ENCODE measurements around the gene MTA1.

Gene MTA1

DNA sequence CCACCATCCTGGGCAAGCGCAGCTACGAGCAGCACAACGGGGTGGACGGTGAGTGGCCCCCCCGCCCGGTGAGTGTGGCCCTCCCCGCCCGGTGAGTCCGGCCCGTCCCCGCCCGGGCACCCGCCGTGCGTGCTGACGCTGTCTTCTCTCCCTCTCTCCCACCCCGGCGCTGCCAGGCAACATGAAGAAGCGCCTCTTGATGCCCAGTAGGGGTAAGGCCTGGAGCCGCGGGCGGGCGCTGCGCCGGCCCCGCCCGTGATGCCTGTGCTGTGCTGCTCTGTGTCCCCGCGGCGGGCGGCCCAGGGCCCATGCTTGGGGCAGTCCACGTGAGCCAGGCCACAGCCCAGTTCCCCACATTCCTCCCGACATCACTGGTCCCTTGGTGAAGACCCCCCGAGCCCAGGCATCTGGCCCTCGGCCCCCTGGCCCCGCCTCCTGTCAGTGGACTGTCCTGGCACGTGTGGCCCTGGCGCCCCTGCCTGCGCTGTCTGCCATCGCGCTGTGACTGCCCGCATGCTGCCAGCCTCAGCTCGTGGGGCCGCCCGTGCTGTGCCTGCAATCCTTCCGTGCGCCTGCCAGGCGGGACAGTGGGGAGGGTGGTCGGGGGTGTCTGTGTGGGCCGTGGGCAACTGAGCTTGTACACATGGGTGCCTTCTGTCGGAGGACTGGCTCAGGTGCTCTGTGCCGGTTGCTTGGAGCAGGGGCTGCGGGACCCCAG is 47.1 kb downstream of the MTA1 start:
- H3K27me3 ChIP-seq (replicated peaks; ENCODE audit: control insufficient read depth, insufficient read depth, low read length) = no peaks in the 10 kb centered on the region
- H3K4me1 ChIP-seq (ENCODE audit: control insufficient read depth, insufficient read depth, low read length) = no peaks in the 10 kb centered on the region
- no peak overlapping the region for H3K9ac ChIP-seq (ENCODE audit: low read length)
- no peak overlapping the region for H3K4me3 ChIP-seq (ENCODE audit: low read length)
- H3K36me3 ChIP-seq (ENCODE audit: control insufficient read depth, insufficient read depth, low read length, severe bottlenecking) = peaks cover 34% of the 10 kb centered on the region
- H3K9me3 ChIP-seq (ENCODE audit: control insufficient read depth, low read length) = no peaks in the 10 kb centered on the region
- DNase-seq (ENCODE audit: low read depth) = no peak

GRCh38 chr14:105467249-105467941 is 47.8 kb downstream of the MTA1 start:
- Histone ChIP-seq H3K36me3 (ENCODE audit: control insufficient read depth, insufficient read depth, low read length, severe bottlenecking) (peaks cover 34% of the 10 kb centered on the region), H3K27me3 (replicated peaks; ENCODE audit: control insufficient read depth, insufficient read depth, low read length) (no peaks in the 10 kb centered on the region), H3K9me3 (ENCODE audit: control insufficient read depth, low read length) (no peaks in the 10 kb centered on the region), H3K4me3 (ENCODE audit: low read length) (no peak overlapping the region), H3K4me1 (ENCODE audit: control insufficient read depth, insufficient read depth, low read length) (no peaks in the 10 kb centered on the region), H3K9ac (ENCODE audit: low read length) (no peak overlapping the region)
- no peak for DNase-seq (ENCODE audit: low read depth)

DNA sequence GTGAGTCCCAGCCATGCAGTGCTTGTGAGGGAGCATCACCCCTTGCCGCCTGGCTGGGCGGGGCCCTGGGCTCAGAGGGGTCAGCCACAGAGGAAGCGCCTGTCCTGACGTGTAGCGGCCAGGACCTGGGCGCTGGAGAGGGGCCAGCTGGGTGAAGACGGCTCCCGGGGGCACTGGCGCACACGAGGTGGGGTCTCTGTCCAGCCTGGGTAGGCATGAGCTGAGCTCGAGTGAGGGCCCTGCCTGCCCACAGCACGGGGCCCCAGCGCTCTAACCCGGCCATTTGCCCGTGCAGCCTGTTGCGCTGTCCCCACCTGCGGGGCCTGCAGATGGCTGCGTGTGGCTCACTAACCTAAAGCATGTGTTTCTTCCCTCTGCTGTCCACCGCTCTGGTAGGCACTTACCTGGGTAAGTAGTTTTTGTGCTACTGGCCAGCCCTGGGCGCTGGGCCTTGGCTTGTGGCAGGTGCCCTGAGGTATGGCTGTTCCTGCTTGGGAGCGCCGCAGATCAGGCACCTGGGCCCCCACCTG is 48.4 kb downstream of the MTA1 start:
- H3K36me3 ChIP-seq (ENCODE audit: control insufficient read depth, insufficient read depth, low read length, severe bottlenecking) = peaks cover 34% of the 10 kb centered on the region
- no peaks in the 10 kb centered on the region for H3K4me1 ChIP-seq (ENCODE audit: control insufficient read depth, insufficient read depth, low read length)
- no peak overlapping the region for H3K9ac ChIP-seq (ENCODE audit: low read length)
- H3K9me3 ChIP-seq (ENCODE audit: control insufficient read depth, low read length) = no peaks in the 10 kb centered on the region
- H3K27me3 ChIP-seq (replicated peaks; ENCODE audit: control insufficient read depth, insufficient read depth, low read length) = no peaks in the 10 kb centered on the region
- H3K4me3 ChIP-seq (ENCODE audit: low read length) = no peak overlapping the region
- DNase-seq (ENCODE audit: low read depth) = no peak

- H3K4me3 ChIP-seq (ENCODE audit: low read length) = no peak overlapping the region
- DNase-seq (ENCODE audit: low read depth) = no peak
- no peaks in the 10 kb centered on the region for H3K27me3 ChIP-seq (replicated peaks; ENCODE audit: control insufficient read depth, insufficient read depth, low read length)
- H3K4me1 ChIP-seq (ENCODE audit: control insufficient read depth, insufficient read depth, low read length) = no peaks in the 10 kb centered on the region
- H3K9me3 ChIP-seq (ENCODE audit: control insufficient read depth, low read length) = no peaks in the 10 kb centered on the region
- H3K9ac ChIP-seq (ENCODE audit: low read length) = no peak overlapping the region
- peaks cover 27% of the 10 kb centered on the region for H3K36me3 ChIP-seq (ENCODE audit: control insufficient read depth, insufficient read depth, low read length, severe bottlenecking)
Measured at GRCh38 chr14:105468621-105469241, 49.1 kb downstream of the MTA1 start.

DNA sequence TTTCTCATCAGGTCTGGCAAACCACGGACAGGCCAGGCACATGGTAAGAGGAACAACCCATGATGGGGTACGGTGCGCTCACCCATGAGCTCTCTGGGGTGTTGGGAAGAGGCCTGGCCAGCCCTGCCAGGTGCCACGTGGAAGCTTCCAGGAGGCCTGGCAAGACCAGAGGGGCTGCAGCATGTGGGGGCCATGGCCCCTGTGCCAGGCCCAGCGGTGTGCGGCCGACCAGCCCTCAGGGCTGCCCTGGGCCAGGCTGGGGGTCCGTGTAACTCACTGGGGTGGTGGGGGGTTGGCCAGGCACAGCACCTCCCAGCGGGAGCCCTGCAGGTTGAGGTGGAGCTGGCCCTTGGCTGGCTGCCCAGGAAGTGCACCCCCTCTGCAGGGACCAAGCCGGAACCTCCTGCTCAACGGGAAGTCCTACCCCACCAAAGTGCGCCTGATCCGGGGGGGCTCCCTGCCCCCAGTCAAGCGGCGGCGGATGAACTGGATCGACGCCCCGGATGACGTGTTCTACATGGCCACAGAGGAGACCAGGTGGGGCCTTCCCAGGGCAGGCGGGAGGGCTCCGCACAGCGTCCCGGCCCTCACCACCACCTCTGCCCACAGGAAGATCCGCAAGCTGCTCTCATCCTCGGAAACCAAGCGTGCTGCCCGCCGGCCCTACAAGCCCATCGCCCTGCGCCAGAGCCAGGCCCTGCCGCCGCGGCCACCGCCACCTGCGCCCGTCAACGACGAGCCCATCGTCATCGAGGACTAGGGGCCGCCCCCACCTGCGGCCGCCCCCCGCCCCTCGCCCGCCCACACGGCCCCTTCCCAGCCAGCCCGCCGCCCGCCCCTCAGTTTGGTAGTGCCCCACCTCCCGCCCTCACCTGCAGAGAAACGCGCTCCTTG is 50.1 kb downstream of the MTA1 start:
- Histone ChIP-seq H3K27me3 (replicated peaks; ENCODE audit: control insufficient read depth, insufficient read depth, low read length) (no peaks in the 10 kb centered on the region), H3K9me3 (ENCODE audit: control insufficient read depth, low read length) (no peaks in the 10 kb centered on the region), H3K4me1 (ENCODE audit: control insufficient read depth, insufficient read depth, low read length) (no peaks in the 10 kb centered on the region), H3K36me3 (ENCODE audit: control insufficient read depth, insufficient read depth, low read length, severe bottlenecking) (peaks cover 19% of the 10 kb centered on the region), H3K4me3 (ENCODE audit: low read length) (no peak overlapping the region), H3K9ac (ENCODE audit: low read length) (no peak overlapping the region)
- DNase-seq (ENCODE audit: low read depth) = no peak

DNA sequence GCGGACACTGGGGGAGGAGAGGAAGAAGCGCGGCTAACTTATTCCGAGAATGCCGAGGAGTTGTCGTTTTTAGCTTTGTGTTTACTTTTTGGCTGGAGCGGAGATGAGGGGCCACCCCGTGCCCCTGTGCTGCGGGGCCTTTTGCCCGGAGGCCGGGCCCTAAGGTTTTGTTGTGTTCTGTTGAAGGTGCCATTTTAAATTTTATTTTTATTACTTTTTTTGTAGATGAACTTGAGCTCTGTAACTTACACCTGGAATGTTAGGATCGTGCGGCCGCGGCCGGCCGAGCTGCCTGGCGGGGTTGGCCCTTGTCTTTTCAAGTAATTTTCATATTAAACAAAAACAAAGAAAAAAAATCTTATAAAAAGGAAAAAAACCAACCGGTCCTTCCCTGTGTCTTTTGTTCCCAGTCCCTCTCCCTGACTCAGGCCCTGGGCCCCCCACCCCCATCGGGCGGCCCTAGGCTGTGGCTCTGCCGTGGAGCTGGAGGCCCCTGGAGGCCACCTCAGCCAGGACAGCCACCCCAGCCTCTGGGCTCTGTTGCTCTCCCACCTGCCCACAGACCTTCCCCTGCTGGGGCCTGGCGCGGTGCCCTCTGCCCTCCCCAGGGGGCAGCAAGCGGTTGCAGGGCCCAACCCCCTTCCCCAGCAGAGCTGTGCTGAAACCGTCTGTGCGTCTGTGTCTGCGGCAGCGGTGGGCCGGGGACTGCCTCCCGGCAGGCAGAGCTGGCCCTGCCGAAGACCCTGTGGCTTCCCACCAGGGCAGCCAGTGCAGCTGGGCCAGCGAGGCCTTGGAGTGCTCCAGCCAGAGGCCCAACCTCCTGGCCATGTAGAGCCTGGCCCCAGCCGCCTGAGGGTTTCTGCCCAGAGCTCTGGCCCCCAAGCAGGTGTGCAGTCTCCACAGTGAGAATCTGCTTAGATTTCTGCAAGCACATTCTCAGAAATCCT is 51.0 kb downstream of the MTA1 start:
- no peak overlapping the region for H3K9ac ChIP-seq (ENCODE audit: low read length)

DNA sequence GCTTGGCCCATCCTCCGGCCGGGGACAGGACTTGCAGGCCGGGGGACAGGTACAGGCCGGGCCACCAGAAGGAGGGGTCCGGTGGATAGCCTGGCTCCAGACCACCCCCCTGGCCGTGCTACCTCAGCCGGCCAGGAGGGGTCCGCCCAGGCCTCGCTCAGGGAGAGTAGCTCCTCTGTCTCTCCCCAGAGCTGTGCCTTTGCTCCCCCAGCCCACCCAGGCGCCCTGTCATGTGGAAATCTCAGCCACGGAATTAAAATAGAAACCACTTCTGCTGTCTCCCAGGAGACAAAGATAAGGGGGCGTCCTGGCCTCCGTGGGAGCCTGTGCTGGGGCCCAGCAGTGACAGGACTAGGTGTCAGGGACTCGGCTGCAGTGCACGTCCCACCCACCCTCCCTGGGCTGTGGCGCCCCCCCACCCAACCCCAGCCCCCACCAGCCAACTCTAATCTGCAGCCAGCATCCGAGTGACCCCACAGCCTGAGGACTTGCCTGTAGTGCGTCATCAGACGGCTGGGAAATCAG is 51.7 kb downstream of the MTA1 start:
- Histone ChIP-seq H3K9ac (ENCODE audit: low read length) (no peak overlapping the region), H3K36me3 (ENCODE audit: control insufficient read depth, insufficient read depth, low read length, severe bottlenecking) (peaks cover 10% of the 10 kb centered on the region)
- DNase-seq (ENCODE audit: low read depth) = no peak

More for the DNA sequence above, 51.0 kb downstream of the MTA1 start:
- Histone ChIP-seq H3K4me3 (ENCODE audit: low read length) (no peak overlapping the region), H3K9me3 (ENCODE audit: control insufficient read depth, low read length) (no peaks in the 10 kb centered on the region), H3K36me3 (ENCODE audit: control insufficient read depth, insufficient read depth, low read length, severe bottlenecking) (peaks cover 10% of the 10 kb centered on the region), H3K27me3 (replicated peaks; ENCODE audit: control insufficient read depth, insufficient read depth, low read length) (no peaks in the 10 kb centered on the region), H3K4me1 (ENCODE audit: control insufficient read depth, insufficient read depth, low read length) (peaks cover 3% of the 10 kb centered on the region)
- DNase-seq (ENCODE audit: low read depth) = no peak

GRCh38 chr14:105471823-105472485 is 52.3 kb downstream of the MTA1 start:
- H3K9ac ChIP-seq (ENCODE audit: low read length) = no peak overlapping the region
- H3K4me3 ChIP-seq (ENCODE audit: low read length) = no peak overlapping the region
- H3K9me3 ChIP-seq (ENCODE audit: control insufficient read depth, low read length) = no peaks in the 10 kb centered on the region
- peaks cover 16% of the 10 kb centered on the region for H3K4me1 ChIP-seq (ENCODE audit: control insufficient read depth, insufficient read depth, low read length)
- no peaks in the 10 kb centered on the region for H3K27me3 ChIP-seq (replicated peaks; ENCODE audit: control insufficient read depth, insufficient read depth, low read length)
- DNase-seq (ENCODE audit: low read depth) = no peak
- H3K36me3 ChIP-seq (ENCODE audit: control insufficient read depth, insufficient read depth, low read length, severe bottlenecking) = peaks cover 7% of the 10 kb centered on the region

More for the DNA sequence above, 51.7 kb downstream of the MTA1 start:
- Histone ChIP-seq H3K4me3 (ENCODE audit: low read length) (no peak overlapping the region), H3K9me3 (ENCODE audit: control insufficient read depth, low read length) (no peaks in the 10 kb centered on the region), H3K27me3 (replicated peaks; ENCODE audit: control insufficient read depth, insufficient read depth, low read length) (no peaks in the 10 kb centered on the region), H3K4me1 (ENCODE audit: control insufficient read depth, insufficient read depth, low read length) (peaks cover 10% of the 10 kb centered on the region)

DNA sequence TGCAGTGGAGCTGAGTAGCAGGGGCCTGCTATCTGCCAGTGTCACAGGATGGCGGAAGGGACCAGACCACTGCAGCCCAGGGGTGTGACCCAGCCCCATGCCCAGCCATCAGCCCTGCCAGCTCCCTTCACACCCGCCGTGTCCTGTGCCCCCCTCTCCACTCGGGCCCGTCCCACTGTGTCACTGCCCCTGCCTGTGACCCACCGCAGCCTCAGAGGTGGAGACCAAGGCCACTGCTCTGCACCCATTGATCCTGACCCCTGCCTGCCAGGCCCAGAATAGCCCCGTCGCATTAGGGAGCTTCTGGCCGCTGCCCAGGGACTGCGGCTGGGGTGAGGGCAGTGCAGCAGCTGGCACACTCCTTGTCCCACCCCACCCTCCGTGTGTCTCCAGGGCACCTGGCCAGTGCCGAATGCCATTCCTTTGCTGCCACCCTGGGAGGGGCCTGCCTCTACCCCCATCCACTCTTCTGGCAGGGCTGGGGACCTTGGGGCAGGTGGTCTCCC is 52.9 kb downstream of the MTA1 start:
- no peak overlapping the region for H3K4me3 ChIP-seq (ENCODE audit: low read length)
- peaks cover 16% of the 10 kb centered on the region for H3K4me1 ChIP-seq (ENCODE audit: control insufficient read depth, insufficient read depth, low read length)
- no peak for DNase-seq (ENCODE audit: low read depth)
- H3K27me3 ChIP-seq (replicated peaks; ENCODE audit: control insufficient read depth, insufficient read depth, low read length) = no peaks in the 10 kb centered on the region
- H3K9me3 ChIP-seq (ENCODE audit: control insufficient read depth, low read length) = no peaks in the 10 kb centered on the region
- peaks cover 2% of the 10 kb centered on the region for H3K36me3 ChIP-seq (ENCODE audit: control insufficient read depth, insufficient read depth, low read length, severe bottlenecking)
- no peak overlapping the region for H3K9ac ChIP-seq (ENCODE audit: low read length)
